Measurements from ENCODE around the gene STIP1.

STIP1 gene

GRCh38 chr11:64253043-64253442, 67.1 kb downstream of the STIP1 start:
- DNase-seq: no peak

DNA sequence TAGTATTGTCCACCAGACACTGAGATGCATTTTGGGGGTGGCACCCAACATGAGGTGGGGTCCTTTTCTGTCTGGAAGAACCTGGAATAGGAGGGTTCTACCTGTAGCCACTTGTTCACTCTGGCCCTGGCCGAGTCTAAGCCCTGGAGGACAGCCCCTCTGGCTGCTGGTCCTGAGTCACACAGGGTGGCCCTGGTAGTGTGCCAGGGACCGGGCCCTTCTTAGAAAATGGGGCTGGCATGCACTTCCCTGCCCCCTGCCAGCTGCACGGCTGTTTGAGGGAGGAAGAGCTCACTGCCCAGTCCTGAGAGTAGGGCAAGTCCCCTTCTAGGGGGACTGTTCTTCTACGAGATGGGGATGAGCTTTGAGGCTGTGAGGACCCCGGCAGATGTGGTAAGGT, 67.5 kb downstream of the STIP1 start:
- no peak for DNase-seq
